SK-N-MC (cell line): Measurements from ENCODE around the gene CPHXL.

Experiments
- DNase-seq: peaks from one replicate; pipeline ENCODE4 v3.0.0-alpha.2; 2011; ENCODE audit warnings: low read depth, low spot score
- H3K27ac ChIP-seq: fragments of 200-600 bp; sonication (generic); 2 replicates; pipeline ENCODE4 v1.5.1; 2016; ENCODE audit warnings: mixed run types
- H3K36me3 ChIP-seq: fragments of 200-600 bp; sonication (generic); 2 replicates; pipeline ENCODE4 v1.6.1; 2017; ENCODE audit warnings: antibody characterized with exemption, low read length, mixed read lengths; ENCODE audit not compliant: insufficient read depth
- H3K4me3 ChIP-seq: fragments of 200-600 bp; sonication (generic); 2 replicates; pipeline ENCODE4 v1.5.1; 2016
- H3K9ac ChIP-seq: fragments of 200-600 bp; sonication (generic); 2 replicates; pipeline ENCODE4 v1.8.0; 2017; ENCODE audit warnings: mixed run types, mixed read lengths; ENCODE audit not compliant: insufficient read length
- H3K9me3 ChIP-seq: fragments of 200-600 bp; sonication (generic); 2 replicates; pipeline ENCODE4 v1.6.1; 2017; ENCODE audit warnings: low read depth, mild to moderate bottlenecking, antibody characterized with exemption, low read length, moderate library complexity, mixed read lengths
- EZH2 ChIP-seq: fragments of 200-600 bp; sonication (generic); IDR thresholded peaks from one replicate; pipeline ENCODE4 v1.6.1; 2017; ENCODE audit warnings: antibody characterized with exemption
- FOXP2 ChIP-seq: optimal IDR thresholded peaks from 2 replicates; pipeline ENCODE3; 2011; ENCODE audit warnings: mild to moderate bottlenecking, moderate library complexity; ENCODE audit not compliant: insufficient read depth; ENCODE audit errors: extremely low read length, control extremely low read depth
- POLR2AphosphoS5 ChIP-seq: IDR thresholded peaks from 2 replicates; pipeline ENCODE4 v1.6.1; 2012; ENCODE audit warnings: mild to moderate bottlenecking, low read depth, low read length, borderline replicate concordance

Gene CPHXL

DNA sequence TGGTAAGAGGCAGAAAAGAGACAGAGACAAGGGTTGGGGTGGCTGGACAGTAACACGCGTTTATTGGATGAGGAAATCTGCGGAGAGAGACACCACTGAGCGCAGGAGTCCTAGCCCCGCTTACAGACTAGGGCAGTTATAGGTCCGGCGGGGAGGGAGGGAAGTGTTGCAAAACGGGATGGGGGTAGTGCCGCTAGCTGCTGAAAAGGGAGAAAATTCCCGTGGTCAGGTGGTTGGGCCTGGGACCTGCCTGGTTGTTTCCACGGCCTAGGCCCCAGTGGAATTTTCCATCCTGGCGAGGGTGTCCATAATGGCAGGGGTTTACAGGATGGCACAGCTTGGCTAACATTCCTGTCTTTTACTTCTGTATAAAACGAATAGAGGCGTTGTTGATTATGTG lies 44.0 kb downstream of the CPHXL start:
- H3K36me3 ChIP-seq = no peaks in the 10 kb centered on the region
- DNase-seq = no peak
- H3K27ac ChIP-seq = no peak overlapping the region
- H3K9ac ChIP-seq = no peak overlapping the region
- TF ChIP-seq FOXP2 (no peak), EZH2 (no peak), POLR2AphosphoS5 (no peak)
- no peak overlapping the region for H3K4me3 ChIP-seq
- no peaks in the 10 kb centered on the region for H3K9me3 ChIP-seq

DNA sequence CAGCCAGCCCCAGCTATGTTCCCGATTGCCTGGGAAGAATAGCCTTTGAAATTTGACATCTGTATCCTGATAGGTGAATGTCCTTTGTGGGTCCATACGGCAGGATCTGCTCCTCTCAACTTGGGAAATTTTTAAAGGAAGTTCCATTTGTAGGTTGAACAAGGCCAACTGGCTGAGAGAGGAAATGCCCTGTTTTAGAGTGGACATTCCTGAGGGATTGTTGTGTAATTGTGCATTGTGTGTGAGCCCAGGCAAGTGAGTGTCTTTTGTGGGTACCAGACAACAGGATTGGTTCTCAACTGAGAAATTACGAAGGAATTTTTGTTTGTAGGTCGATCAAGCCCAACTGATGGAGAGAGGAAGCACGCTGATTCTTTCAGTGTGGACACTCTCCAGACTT lies 46.9 kb downstream of the CPHXL start:
- Histone ChIP-seq H3K4me3 (no peak overlapping the region), H3K9ac (no peak overlapping the region), H3K9me3 (no peaks in the 10 kb centered on the region), H3K27ac (no peak overlapping the region), H3K36me3 (no peaks in the 10 kb centered on the region)
- DNase-seq = no peak
- TF ChIP-seq FOXP2 (no peak), EZH2 (no peak), POLR2AphosphoS5 (no peak)

DNA sequence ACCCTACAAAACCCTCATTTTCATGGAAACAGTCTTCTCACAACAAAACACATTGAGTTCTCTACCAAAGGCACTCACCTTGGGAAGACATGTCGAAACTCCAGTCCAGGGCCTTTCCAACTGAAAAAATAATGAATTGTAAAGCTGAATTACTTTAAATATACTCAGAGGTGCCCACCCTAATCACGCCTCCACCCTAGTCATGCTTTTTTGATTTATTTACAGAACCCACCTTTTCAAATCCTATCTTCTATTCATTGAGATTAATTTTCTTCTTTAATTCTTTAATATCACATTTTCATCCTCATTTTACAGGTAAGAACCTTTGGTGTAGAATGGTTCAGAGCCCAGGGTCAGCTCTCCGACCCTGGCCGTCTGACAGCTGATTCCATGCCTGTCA lies 49.4 kb downstream of the CPHXL start, which contains the start of gene CPHXL2:
Gene CPHXL2 (minus strand): TSS at position 101 of the 400 bp plus-strand sequence. CDS start 10 bp downstream, at position 91.
- no peak within 1 kb of the TSS for H3K4me3 ChIP-seq
- no peak within 1 kb of the TSS for H3K9ac ChIP-seq
- no peak within 1 kb of the TSS for H3K27ac ChIP-seq
- no peaks in the 10 kb centered on the region for H3K9me3 ChIP-seq
- no peak for DNase-seq
- H3K36me3 ChIP-seq = no peaks in the 10 kb centered on the region
- TF ChIP-seq POLR2AphosphoS5 = no peak
- no peak for TF ChIP-seq FOXP2
- no peak for TF ChIP-seq EZH2

GRCh38 chr16:75667503-75667902 lies 58.8 kb downstream of the CPHXL start:
- DNase-seq = no peak
- Histone ChIP-seq H3K27ac (no peak overlapping the region), H3K4me3 (no peak overlapping the region), H3K9me3 (no peaks in the 10 kb centered on the region), H3K36me3 (no peaks in the 10 kb centered on the region), H3K9ac (no peak overlapping the region)
- TF ChIP-seq EZH2 (no peak), FOXP2 (no peak), POLR2AphosphoS5 (no peak)
